ENCODE measurements around the gene MRFAP1.

GRCh38 chr4:6689506-6689960 is 49.0 kb downstream of the MRFAP1 start:
- no peak for TF ChIP-seq CTCF (IDR thresholded peaks at IDR 0.05)
- no peak for TF ChIP-seq EP300 (IDR thresholded peaks at IDR 0.05)
